Naive thymus-derived CD4-positive, alpha-beta T cell (primary cell): ENCODE measurements around the gene TLE1. TPM values are rescaled to one million over a fixed set of nuclear protein-coding genes. Genes with fewer than 3 reads are reported as not detected.

ENCODE experiments used
- ATAC-seq: fragments of 150-1000 bp; cut with Tn5 transposase; 2 replicates; pipeline ENCODE4 v1.10.0; 2021; ENCODE audit warnings: mild to moderate bottlenecking, moderate library complexity
- CTCF ChIA-PET: fragments of 350-600 bp; sonication (Branson Sonifier 250); formaldehyde crosslinking; loops from one replicate; lab custom pipeline; 2021; ENCODE audit warnings: antibody characterized with exemption; lab: Charles Lee
- POLR2A ChIA-PET: fragments of 350-600 bp; sonication (Branson Sonifier 250); formaldehyde crosslinking; loops from one replicate; lab custom pipeline; 2021; ENCODE audit warnings: antibody characterized with exemption, inconsistent platforms; lab: Charles Lee
- DNase-seq, 9 donors: peaks; one replicate each; pipeline versions ENCODE4 v3.0.0 to v3.0.0-alpha.2; 2020 to 2022; ENCODE audit warnings: mixed read lengths in 1 of 9
- H3K27ac ChIP-seq: one replicate; pipeline ENCODE4 v1.7.0; 2013; ENCODE audit warnings: mild to moderate bottlenecking, low read depth, low read length, moderate library complexity
- H3K27me3 ChIP-seq, 2 donors: one replicate each; pipeline ENCODE4 v1.7.0; 2013; ENCODE audit warnings: low read length in 2 of 2, mild to moderate bottlenecking in 2 of 2, moderate library complexity in 2 of 2; ENCODE audit not compliant: control insufficient read depth in 2 of 2, insufficient read depth in 2 of 2
- H3K36me3 ChIP-seq, 3 experiments: 1 replicate in 2 of 3; 2 replicates in 1 of 3; pipeline ENCODE4 v1.7.0; 2013; ENCODE audit warnings: low read length in 3 of 3, mild to moderate bottlenecking in 3 of 3, moderate library complexity in 1 of 3; ENCODE audit not compliant: insufficient read depth in 3 of 3, control insufficient read depth in 2 of 3
- H3K4me1 ChIP-seq, 2 donors: one replicate each; pipeline ENCODE4 v1.7.0; 2013; ENCODE audit warnings: low read length in 2 of 2, mild to moderate bottlenecking in 2 of 2, moderate library complexity in 1 of 2; ENCODE audit not compliant: control insufficient read depth in 2 of 2, insufficient read depth in 2 of 2
- H3K4me3 ChIP-seq: 2 replicates; pipeline ENCODE4 v1.7.0; 2013; ENCODE audit warnings: mild to moderate bottlenecking, low read length
- H3K9me3 ChIP-seq, 3 experiments: 1 replicate in 2 of 3; 2 replicates in 1 of 3; pipeline ENCODE4 v1.7.0; 2013; ENCODE audit warnings: low read length in 3 of 3; ENCODE audit not compliant: control insufficient read depth in 2 of 3
- H3K27ac Mint-ChIP-seq, 9 donors: one replicate each; pipeline ENCODE4 v1.8.0; 2020 to 2022; ENCODE audit warnings: mixed read lengths in 9 of 9, mild to moderate bottlenecking in 8 of 9, moderate library complexity in 5 of 9, inconsistent platforms in 2 of 9
- H3K27me3 Mint-ChIP-seq, 5 donors: one replicate each; pipeline ENCODE4 v1.8.0; 2021 to 2022; ENCODE audit warnings: mixed read lengths in 5 of 5, mild to moderate bottlenecking in 1 of 5
- H3K36me3 Mint-ChIP-seq, 5 donors: one replicate each; pipeline ENCODE4 v1.8.0; 2020 to 2022; ENCODE audit warnings: mixed read lengths in 5 of 5, mild to moderate bottlenecking in 3 of 5, inconsistent platforms in 1 of 5
- H3K4me1 Mint-ChIP-seq, 7 donors: one replicate each; pipeline ENCODE4 v1.8.0; 2020 to 2022; ENCODE audit warnings: mixed read lengths in 7 of 7, mild to moderate bottlenecking in 3 of 7, inconsistent platforms in 1 of 7
- H3K4me3 Mint-ChIP-seq, 10 donors: one replicate each; pipeline ENCODE4 v1.8.0; 2020 to 2022; ENCODE audit warnings: mild to moderate bottlenecking in 10 of 10, mixed read lengths in 10 of 10, moderate library complexity in 6 of 10, inconsistent platforms in 2 of 10
- H3K9me3 Mint-ChIP-seq, 11 donors: one replicate each; pipeline ENCODE4 v1.8.0; 2020 to 2022; ENCODE audit warnings: mixed read lengths in 11 of 11, mild to moderate bottlenecking in 4 of 11, inconsistent platforms in 1 of 11, moderate library complexity in 1 of 11
- intact Hi-C, 2 donors: fragments of 100-400 bp; cut with micrococcal nuclease; formaldehyde crosslinking; loops; one replicate each; pipeline ENCODE4 v1.15.1; 2023
- polyA plus RNA-seq, 2 donors: library from polyadenylated mRNA; unstranded; fragments of 300-500 nt; fragmentation: Illumina TruSeq; gene quantifications; one replicate each; pipeline ENCODE4 v1.2.3, GENCODE V29; 2021
- total RNA-seq, 6 experiments: library from RNA in 5 of 6; stranded (reverse) in 5 of 6; gene quantifications; 1 replicate in 5 of 6; 2 replicates in 1 of 6; pipeline ENCODE4 v1.2.3 and lab custom pipeline; 2021 to 2026

TLE1 gene
- total and polyA plus RNA-seq, 7 experiments from 2014 or later, result 0.46 to 7.1 (median 2.0) TPM; not detected in 1

GRCh38 chr9:81548911-81549310 lies 140.4 kb downstream of the TLE1 start:
- Histone ChIP-seq H3K36me3 (no peaks in the 10 kb centered on the region), H3K27ac (no peak overlapping the region), H3K4me1 (no peaks in the 10 kb centered on the region), H3K4me3 (no peak overlapping the region), H3K9me3 (no peaks in the 10 kb centered on the region), H3K27me3 (no peaks in the 10 kb centered on the region)
- Mint-ChIP-seq H3K27me3 (peaks cover 0 to 9% (median 0%) of the 10 kb centered on the region in 5 donors), H3K36me3 (no peaks in the 10 kb centered on the region), H3K27ac (no peak overlapping the region), H3K4me3 (no peak overlapping the region), H3K4me1 (no peaks in the 10 kb centered on the region), H3K9me3 (peaks cover 0 to 3% (median 0%) of the 10 kb centered on the region in 11 donors)
- DNase-seq (no peak), ATAC-seq (no peak)
- ChIA-PET CTCF (no interaction called here), POLR2A (no interaction called here)
- intact Hi-C loops, result no loop called here

- ATAC-seq (no peak), DNase-seq (no peak)
- ChIA-PET POLR2A (no interaction called here), CTCF (no interaction called here)
- H3K4me1 ChIP-seq, result no peaks in the 10 kb centered on the region
- intact Hi-C loops, result no loop called here
- H3K9me3 Mint-ChIP-seq, result peaks cover 0 to 4% (median 0%) of the 10 kb centered on the region in 11 donors
- no peaks in the 10 kb centered on the region for H3K27me3 ChIP-seq
- no peak overlapping the region for H3K4me3 ChIP-seq
- H3K27ac Mint-ChIP-seq, result no peak overlapping the region
- H3K36me3 Mint-ChIP-seq, result no peaks in the 10 kb centered on the region
- no peak overlapping the region for H3K4me3 Mint-ChIP-seq
- peaks cover 0 to 9% (median 3%) of the 10 kb centered on the region in 5 donors for H3K27me3 Mint-ChIP-seq
- no peaks in the 10 kb centered on the region for H3K36me3 ChIP-seq
- no peaks in the 10 kb centered on the region for H3K4me1 Mint-ChIP-seq
- H3K27ac ChIP-seq, result no peak overlapping the region
- H3K9me3 ChIP-seq, result no peaks in the 10 kb centered on the region
Observed at GRCh38 chr9:81546489-81546888, 142.9 kb downstream of the TLE1 start.

DNA sequence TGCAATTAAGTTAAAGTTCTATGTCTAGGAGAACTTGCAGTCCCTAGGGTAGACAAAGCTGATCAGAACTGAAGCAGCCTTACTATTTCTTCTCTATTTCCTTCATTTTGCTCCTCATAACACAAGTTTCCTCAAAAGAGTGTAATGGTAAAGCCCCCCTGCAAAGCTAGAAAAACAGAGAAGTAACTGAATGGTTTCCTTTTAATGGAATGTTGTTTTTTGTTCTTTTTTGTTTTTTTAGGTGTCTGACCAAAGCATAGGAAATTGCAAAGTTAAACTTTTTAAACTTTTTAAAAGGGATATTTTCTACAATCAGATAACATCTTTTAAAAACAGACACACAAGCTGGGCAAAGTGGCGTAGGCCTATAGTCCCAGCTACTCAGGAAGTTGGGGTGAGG lies 145.7 kb downstream of the TLE1 start:
- CTCF ChIA-PET, result no interaction called here
- Mint-ChIP-seq H3K9me3 (peaks cover 0 to 4% (median 0%) of the 10 kb centered on the region in 11 donors), H3K27me3 (peaks cover 0 to 7% (median 3%) of the 10 kb centered on the region in 5 donors), H3K4me3 (no peak overlapping the region), H3K27ac (no peak overlapping the region), H3K36me3 (no peaks in the 10 kb centered on the region), H3K4me1 (no peaks in the 10 kb centered on the region)
- intact Hi-C loops, result no loop called here
- ATAC-seq (no peak), DNase-seq (no peak)
- Histone ChIP-seq H3K9me3 (no peaks in the 10 kb centered on the region), H3K27ac (no peak overlapping the region), H3K4me3 (no peak overlapping the region), H3K36me3 (no peaks in the 10 kb centered on the region), H3K4me1 (no peaks in the 10 kb centered on the region), H3K27me3 (no peaks in the 10 kb centered on the region)
- POLR2A ChIA-PET, result no interaction called here

- DNase-seq, result no peak
- CTCF ChIA-PET, result no interaction called here
Observed at GRCh38 chr9:81542118-81542889, 147.0 kb downstream of the TLE1 start.

DNA sequence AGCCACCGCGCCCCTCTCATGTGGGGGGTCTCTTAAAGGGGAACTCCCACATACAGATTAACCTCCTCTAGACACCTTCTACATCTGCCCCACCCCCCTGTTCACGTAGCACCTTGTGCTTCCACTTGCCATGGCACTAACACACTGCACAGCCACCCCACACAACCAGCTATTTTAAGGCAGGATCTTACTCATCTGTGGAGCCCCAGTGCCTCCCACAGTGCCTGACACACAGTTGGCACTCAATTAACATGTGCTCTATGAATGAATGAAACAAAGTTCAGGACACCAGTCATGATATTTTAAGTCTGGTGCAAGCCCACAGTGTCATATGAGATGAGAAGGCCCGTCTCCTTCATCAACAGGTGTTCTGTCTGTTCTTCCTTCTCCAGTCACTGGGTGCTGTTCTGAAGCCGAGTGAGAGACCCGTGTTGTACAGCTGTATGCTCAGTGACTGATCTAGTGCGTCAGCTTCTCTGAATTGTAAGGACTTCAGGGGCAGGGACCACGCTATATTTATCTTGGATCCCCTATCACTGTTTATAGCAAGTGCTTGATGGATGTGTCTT lies 149.1 kb downstream of the TLE1 start:
- ChIA-PET POLR2A (no interaction called here), CTCF (no interaction called here)
- DNase-seq (no peak), ATAC-seq (no peak)
- Mint-ChIP-seq H3K36me3 (no peaks in the 10 kb centered on the region), H3K27me3 (peaks cover 0 to 4% (median 0%) of the 10 kb centered on the region in 5 donors), H3K4me1 (no peaks in the 10 kb centered on the region), H3K4me3 (no peak overlapping the region), H3K27ac (no peak overlapping the region), H3K9me3 (peaks cover 0 to 6% (median 0%) of the 10 kb centered on the region in 11 donors)
- H3K36me3 ChIP-seq, result no peaks in the 10 kb centered on the region
- H3K27me3 ChIP-seq, result no peaks in the 10 kb centered on the region
- H3K9me3 ChIP-seq, result no peaks in the 10 kb centered on the region
- intact Hi-C loops, result no loop called here
- H3K27ac ChIP-seq, result no peak overlapping the region
- no peaks in the 10 kb centered on the region for H3K4me1 ChIP-seq
- no peak overlapping the region for H3K4me3 ChIP-seq

More at GRCh38 chr9:81542118-81542889, 147.0 kb downstream of the TLE1 start:
- Histone ChIP-seq H3K27ac (no peak overlapping the region), H3K4me3 (no peak overlapping the region), H3K27me3 (no peaks in the 10 kb centered on the region), H3K4me1 (no peaks in the 10 kb centered on the region), H3K36me3 (no peaks in the 10 kb centered on the region), H3K9me3 (no peaks in the 10 kb centered on the region)
- Mint-ChIP-seq H3K36me3 (no peaks in the 10 kb centered on the region), H3K4me3 (no peak overlapping the region), H3K9me3 (peaks cover 0 to 6% (median 0%) of the 10 kb centered on the region in 11 donors), H3K27ac (no peak overlapping the region), H3K4me1 (no peaks in the 10 kb centered on the region), H3K27me3 (peaks cover 0 to 4% (median 0%) of the 10 kb centered on the region in 5 donors)
- intact Hi-C loops, result no loop called here
- ATAC-seq, result no peak
- POLR2A ChIA-PET, result no interaction called here

- Histone ChIP-seq H3K4me3 (no peak overlapping the region), H3K36me3 (no peaks in the 10 kb centered on the region), H3K27ac (no peak overlapping the region), H3K9me3 (no peaks in the 10 kb centered on the region), H3K27me3 (no peaks in the 10 kb centered on the region), H3K4me1 (no peaks in the 10 kb centered on the region)
- ATAC-seq (no peak), DNase-seq (no peak)
- Mint-ChIP-seq H3K36me3 (no peaks in the 10 kb centered on the region), H3K27me3 (peaks cover 0 to 4% (median 0%) of the 10 kb centered on the region in 5 donors), H3K4me3 (no peak overlapping the region), H3K9me3 (peaks cover 0 to 6% (median 0%) of the 10 kb centered on the region in 11 donors), H3K27ac (no peak overlapping the region), H3K4me1 (no peaks in the 10 kb centered on the region)
- ChIA-PET CTCF (no interaction called here), POLR2A (no interaction called here)
- intact Hi-C loops, result no loop called here
Observed at GRCh38 chr9:81539317-81539716, 150.0 kb downstream of the TLE1 start.

- H3K9me3 Mint-ChIP-seq, result peaks cover 0 to 6% (median 0%) of the 10 kb centered on the region in 11 donors
- no peak overlapping the region for H3K27ac Mint-ChIP-seq
- no peaks in the 10 kb centered on the region for H3K36me3 Mint-ChIP-seq
- no peaks in the 10 kb centered on the region for H3K27me3 ChIP-seq
- no peak overlapping the region for H3K27ac ChIP-seq
- no peaks in the 10 kb centered on the region for H3K36me3 ChIP-seq
- H3K9me3 ChIP-seq, result no peaks in the 10 kb centered on the region
- H3K4me3 ChIP-seq, result no peak overlapping the region
- ATAC-seq (no peak), DNase-seq (no peak)
- ChIA-PET CTCF (no interaction called here), POLR2A (no interaction called here)
- peaks cover 0 to 4% (median 0%) of the 10 kb centered on the region in 5 donors for H3K27me3 Mint-ChIP-seq
- no peaks in the 10 kb centered on the region for H3K4me1 ChIP-seq
- H3K4me3 Mint-ChIP-seq, result no peak overlapping the region
- intact Hi-C loops, result no loop called here
- H3K4me1 Mint-ChIP-seq, result no peaks in the 10 kb centered on the region
Observed at GRCh38 chr9:81538890-81539289, 150.5 kb downstream of the TLE1 start.
